IPS-20b (cell line): ENCODE measurements around the gene CREB5.
A peak's percentile ranks its signal among the peaks of the same experiment; 100 is the strongest.

Experiments
- H3K27ac ChIP-seq: one replicate; pipeline ENCODE4 v1.5.1; 2013; ENCODE audit warnings: low read length
- H3K27me3 ChIP-seq: 2 replicates; pipeline ENCODE4 v1.6.1; 2013; ENCODE audit warnings: mild to moderate bottlenecking, low read length, inconsistent platforms; ENCODE audit not compliant: insufficient read depth
- H3K36me3 ChIP-seq: 2 replicates; pipeline ENCODE4 v1.6.1; 2013; ENCODE audit warnings: low read depth, mild to moderate bottlenecking, inconsistent platforms, low read length, moderate library complexity; ENCODE audit not compliant: insufficient read depth
- H3K4me1 ChIP-seq: 2 replicates; pipeline ENCODE4 v1.6.1; 2013; ENCODE audit warnings: mild to moderate bottlenecking, control low read depth, inconsistent platforms, low read length, moderate library complexity; ENCODE audit not compliant: insufficient read depth
- H3K4me3 ChIP-seq: 2 replicates; pipeline ENCODE4 v1.5.1; 2013; ENCODE audit warnings: mild to moderate bottlenecking, low read length, inconsistent platforms
- H3K9ac ChIP-seq: 2 replicates; pipeline ENCODE4 v1.6.1; 2013; ENCODE audit warnings: low read depth, mild to moderate bottlenecking, inconsistent platforms, low read length, moderate library complexity
- H3K9me3 ChIP-seq: 2 replicates; pipeline ENCODE4 v1.6.1; 2013; ENCODE audit warnings: mild to moderate bottlenecking, low read depth, low read length, inconsistent platforms; ENCODE audit not compliant: insufficient read depth

The CREB5 gene

DNA sequence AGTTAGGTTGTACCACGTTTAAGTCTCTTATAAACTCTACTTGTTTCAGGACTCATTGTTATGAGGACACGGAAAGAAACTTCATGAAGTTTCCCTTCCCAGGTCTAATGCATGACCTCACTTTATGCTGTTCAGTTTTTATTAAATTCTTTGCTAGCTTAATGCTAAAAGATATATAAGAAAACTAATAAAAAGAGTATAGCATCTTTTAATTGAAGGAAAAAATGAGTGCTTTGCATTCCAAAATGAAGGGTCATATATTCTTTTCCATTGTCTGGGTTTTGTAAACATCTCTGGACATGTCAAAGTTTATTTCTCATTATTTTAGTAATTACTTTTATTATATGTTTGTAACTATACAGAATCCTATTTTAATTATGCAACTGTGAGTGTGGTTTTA lies 255.8 kb downstream of the CREB5 start:
- no peak overlapping the region for H3K27ac ChIP-seq
- H3K27me3 ChIP-seq, result no peaks in the 10 kb centered on the region
- peaks cover 10% of the 10 kb centered on the region; the same call in 1 of the 2 replicates for H3K4me1 ChIP-seq
- H3K4me3 ChIP-seq, result no peak overlapping the region
- no peaks in the 10 kb centered on the region for H3K9me3 ChIP-seq
- H3K9ac ChIP-seq, result no peak overlapping the region
- no peaks in the 10 kb centered on the region for H3K36me3 ChIP-seq

DNA sequence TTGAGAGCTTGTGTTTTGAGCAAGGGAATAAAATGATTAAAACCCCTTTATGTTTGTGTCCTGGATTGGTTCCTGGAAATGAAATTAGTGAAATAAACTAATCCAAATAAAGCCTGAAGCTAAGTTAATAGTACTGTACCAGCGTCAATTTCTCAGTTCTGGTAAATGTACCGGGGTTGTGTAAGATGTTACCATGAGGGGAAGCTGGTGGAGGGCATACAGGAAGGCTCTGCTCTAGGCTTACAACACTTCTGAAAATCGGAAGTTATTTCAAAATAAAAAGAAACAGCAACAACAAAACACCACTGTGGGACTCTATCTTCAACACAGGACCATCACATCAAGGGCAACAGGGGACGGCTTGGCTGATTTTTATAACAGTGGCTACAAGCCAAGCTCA lies 257.0 kb downstream of the CREB5 start:
- no peak overlapping the region for H3K9ac ChIP-seq
- no peak overlapping the region for H3K27ac ChIP-seq
- H3K36me3 ChIP-seq, result no peaks in the 10 kb centered on the region
- no peaks in the 10 kb centered on the region for H3K9me3 ChIP-seq
- H3K4me1 ChIP-seq, result peaks cover 12% of the 10 kb centered on the region; the same call in 1 of the 2 replicates
- no peaks in the 10 kb centered on the region for H3K27me3 ChIP-seq
- H3K4me3 ChIP-seq, result no peak overlapping the region

DNA sequence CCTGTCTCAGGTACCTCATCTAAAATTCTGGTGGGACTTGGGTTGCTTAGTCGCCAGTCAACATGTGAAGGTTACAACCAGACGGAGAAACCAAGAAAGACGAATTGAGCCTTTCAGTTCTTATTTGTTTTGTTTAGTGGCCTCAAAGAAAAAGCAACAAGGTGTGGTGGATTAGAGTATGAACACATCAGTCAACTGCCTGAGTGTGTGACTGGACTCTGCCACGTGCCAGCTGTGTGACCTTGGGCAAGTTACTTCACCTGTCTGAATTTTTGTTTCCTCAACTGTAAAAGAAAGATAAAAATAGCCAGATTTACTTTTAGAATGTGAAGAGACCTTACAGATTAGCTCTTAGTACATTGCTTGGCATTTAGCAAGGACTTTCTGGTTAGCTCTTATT lies 259.2 kb downstream of the CREB5 start:
- Histone ChIP-seq H3K9ac (no peak overlapping the region), H3K36me3 (no peaks in the 10 kb centered on the region), H3K9me3 (no peaks in the 10 kb centered on the region), H3K27ac (no peak overlapping the region), H3K4me3 (no peak overlapping the region), H3K27me3 (no peaks in the 10 kb centered on the region), H3K4me1 (peaks cover 29% of the 10 kb centered on the region)

DNA sequence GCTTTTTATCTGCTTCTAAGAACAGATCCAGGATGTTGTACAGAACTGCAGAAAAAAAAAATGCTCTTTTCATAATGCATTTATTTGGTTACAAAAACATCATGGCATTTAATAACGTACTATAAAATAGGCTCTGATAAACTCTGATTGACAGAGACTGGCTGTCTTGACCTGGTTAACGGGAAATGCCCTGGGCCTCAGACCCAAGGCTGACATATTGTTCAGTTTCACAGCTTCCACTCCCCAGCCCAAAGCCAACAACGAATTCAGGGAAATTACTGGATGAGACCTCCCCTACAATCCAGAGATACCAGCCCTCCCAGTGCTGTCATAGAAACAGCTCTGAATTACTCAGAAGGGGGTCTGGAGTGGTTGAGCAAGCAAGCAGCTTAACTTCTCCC lies 260.1 kb downstream of the CREB5 start:
- Histone ChIP-seq H3K9ac (peak overlapping the region; percentile 31; the same call in 1 of the 2 replicates), H3K27me3 (no peaks in the 10 kb centered on the region), H3K4me3 (no peak overlapping the region), H3K27ac (no peak overlapping the region), H3K9me3 (no peaks in the 10 kb centered on the region), H3K4me1 (peaks cover 29% of the 10 kb centered on the region), H3K36me3 (no peaks in the 10 kb centered on the region)

DNA sequence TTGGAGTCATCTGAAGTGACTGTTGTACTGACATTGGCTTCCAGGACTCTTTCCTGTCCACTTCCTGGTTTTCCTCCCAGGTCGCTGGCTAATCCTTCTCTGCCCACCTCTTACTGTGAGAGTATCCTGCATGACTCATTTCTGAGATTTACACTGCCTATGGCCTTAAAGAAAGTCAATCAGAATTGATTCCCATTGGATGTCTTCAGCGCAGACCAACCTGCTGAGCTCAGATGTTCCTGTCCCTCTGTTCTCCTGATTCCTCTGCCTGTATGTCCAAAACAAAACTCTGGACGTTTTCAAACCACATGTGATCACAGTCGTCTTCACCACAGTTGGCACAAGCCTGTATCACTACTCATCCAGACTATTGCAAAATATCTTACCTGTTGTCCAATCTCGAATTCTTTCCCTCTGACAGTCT lies 262.1 kb downstream of the CREB5 start:
- H3K9ac ChIP-seq, result no peak overlapping the region
- no peaks in the 10 kb centered on the region for H3K36me3 ChIP-seq
- H3K27ac ChIP-seq, result no peak overlapping the region
- no peaks in the 10 kb centered on the region for H3K9me3 ChIP-seq
- H3K4me1 ChIP-seq, result peaks cover 29% of the 10 kb centered on the region
- no peaks in the 10 kb centered on the region for H3K27me3 ChIP-seq
- no peak overlapping the region for H3K4me3 ChIP-seq

DNA sequence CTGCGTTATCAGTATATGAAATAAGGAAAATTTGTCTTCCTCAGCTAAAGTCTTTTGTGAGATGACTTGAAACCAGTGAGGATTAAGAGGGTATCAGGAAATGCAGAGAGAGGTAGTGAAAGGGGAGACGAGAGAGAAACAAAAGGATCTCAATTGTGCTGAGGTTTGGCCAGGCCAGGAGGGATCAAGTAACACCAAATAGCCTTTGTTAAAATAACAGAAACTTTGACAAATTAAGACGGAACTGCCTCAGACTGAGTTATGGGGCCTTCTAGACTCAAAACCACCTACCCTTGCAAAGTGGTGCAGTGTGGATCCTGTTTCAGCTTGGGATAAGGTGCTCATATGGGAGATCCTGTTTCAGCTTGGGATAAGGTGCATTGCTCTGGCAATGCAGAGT lies 263.1 kb downstream of the CREB5 start:
- Histone ChIP-seq H3K36me3 (no peaks in the 10 kb centered on the region), H3K27me3 (no peaks in the 10 kb centered on the region), H3K9ac (no peak overlapping the region; the same call in 1 of the 2 replicates), H3K4me1 (peaks cover 29% of the 10 kb centered on the region), H3K4me3 (peak overlapping the region; percentile 26; the same call in 1 of the 2 replicates), H3K9me3 (no peaks in the 10 kb centered on the region), H3K27ac (no peak overlapping the region)

DNA sequence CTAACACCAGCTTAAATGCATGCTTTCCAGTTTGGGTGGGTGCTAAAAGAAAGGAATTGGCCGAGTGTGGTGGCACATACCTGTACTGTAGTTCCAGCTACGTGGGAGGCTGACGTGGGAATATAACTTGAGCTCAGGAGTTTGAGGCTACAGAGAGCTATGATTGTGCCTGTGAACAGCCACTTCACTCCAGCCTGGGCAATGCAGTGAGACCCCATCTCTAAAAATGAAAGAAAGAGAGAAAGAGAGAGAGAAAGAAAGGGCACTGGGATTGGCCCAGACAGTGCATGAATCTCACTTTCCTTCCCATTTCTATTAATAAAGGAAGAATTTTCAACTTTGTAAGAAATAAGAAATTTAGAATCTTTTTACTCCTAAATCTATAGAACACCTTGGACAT lies 265.4 kb downstream of the CREB5 start:
- no peak overlapping the region for H3K9ac ChIP-seq
- no peaks in the 10 kb centered on the region for H3K9me3 ChIP-seq
- H3K27ac ChIP-seq, result no peak overlapping the region
- H3K4me1 ChIP-seq, result peaks cover 22% of the 10 kb centered on the region
- H3K27me3 ChIP-seq, result no peaks in the 10 kb centered on the region
- H3K4me3 ChIP-seq, result no peak overlapping the region
- H3K36me3 ChIP-seq, result no peaks in the 10 kb centered on the region

DNA sequence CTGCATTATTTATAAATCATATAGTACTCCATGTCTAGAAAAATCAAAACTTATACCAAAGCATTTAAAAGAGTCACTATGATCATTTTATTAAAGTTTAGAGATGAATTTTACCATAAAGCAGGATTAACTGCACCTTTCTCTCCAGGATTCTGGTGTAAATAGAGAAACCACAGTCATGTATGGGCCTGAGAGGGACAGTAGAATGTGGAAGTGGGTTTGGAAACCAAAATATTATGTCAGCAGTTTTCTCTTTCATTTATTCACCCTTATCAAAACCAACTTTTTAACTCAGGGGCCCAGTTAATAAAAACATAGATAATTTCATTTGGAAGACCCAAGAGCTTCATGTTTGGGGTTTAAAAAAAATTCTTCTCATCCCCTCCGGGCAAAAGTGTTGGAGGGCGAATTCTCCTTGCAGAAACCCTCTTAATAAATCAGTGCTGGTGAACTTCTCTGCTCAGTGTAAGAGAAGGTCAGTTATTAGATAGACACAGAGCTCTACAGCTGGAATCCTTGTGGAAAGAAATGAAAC lies 266.2 kb downstream of the CREB5 start:
- Histone ChIP-seq H3K27ac (no peak overlapping the region), H3K4me3 (no peak overlapping the region), H3K4me1 (peaks cover 19% of the 10 kb centered on the region), H3K36me3 (no peaks in the 10 kb centered on the region), H3K9ac (no peak overlapping the region), H3K27me3 (no peaks in the 10 kb centered on the region), H3K9me3 (no peaks in the 10 kb centered on the region)

DNA sequence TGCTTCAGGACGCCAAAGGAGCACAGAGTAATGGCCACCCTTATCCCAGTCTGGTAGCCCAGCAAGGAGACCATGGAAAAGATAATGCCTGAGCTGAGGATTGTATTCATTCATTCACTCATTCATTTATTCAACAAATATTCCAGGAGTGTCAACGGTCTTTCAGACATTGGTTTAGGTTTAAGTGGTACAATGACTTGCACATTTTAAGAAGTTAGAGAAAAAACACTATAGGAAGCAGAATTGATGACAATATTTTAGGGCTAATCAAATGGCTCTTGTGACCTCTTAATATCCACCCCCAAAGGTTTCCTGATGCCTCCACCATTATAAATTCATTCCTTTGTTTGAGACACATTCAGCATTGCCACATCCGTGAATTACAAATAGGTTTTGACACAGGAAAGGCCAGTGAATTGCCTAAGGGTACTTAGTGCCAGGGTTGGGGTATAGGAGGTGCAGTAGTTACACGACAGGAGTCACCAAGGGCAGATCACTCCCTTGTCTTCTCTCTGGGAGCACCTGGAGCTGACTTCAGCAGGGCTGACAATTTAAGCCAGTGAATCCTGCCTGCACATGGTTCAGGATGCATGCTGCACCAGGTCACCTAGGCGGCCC lies 269.5 kb downstream of the CREB5 start:
- Histone ChIP-seq H3K4me3 (no peak overlapping the region), H3K9ac (no peak overlapping the region), H3K36me3 (no peaks in the 10 kb centered on the region), H3K9me3 (no peaks in the 10 kb centered on the region), H3K27me3 (no peaks in the 10 kb centered on the region), H3K4me1 (peaks cover 6% of the 10 kb centered on the region; the same call in 1 of the 2 replicates), H3K27ac (no peak overlapping the region)

DNA sequence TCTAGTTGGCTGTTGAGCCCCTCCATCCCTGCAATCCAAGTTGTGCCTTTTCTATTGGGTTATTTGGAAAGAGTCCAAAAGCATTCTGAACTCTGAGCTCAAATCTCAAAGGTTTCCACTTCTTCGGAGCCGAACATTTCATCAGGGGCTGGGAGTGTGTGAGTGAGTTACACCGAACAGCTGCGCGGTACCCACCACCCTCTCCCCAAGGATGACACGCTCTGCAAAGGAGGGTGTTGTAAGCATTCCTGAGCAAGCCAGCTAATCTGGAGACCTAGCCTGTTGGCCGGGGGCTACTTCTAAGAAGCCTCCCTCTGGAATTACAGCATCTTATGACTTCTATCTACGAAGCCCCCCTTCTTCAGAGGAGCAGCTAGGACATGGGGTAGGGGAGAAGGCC lies 270.5 kb downstream of the CREB5 start:
- H3K27ac ChIP-seq, result no peak overlapping the region
- H3K27me3 ChIP-seq, result no peaks in the 10 kb centered on the region
- H3K4me3 ChIP-seq, result no peak overlapping the region
- H3K9me3 ChIP-seq, result no peaks in the 10 kb centered on the region
- H3K4me1 ChIP-seq, result peaks cover 10% of the 10 kb centered on the region; the same call in 1 of the 2 replicates
- no peaks in the 10 kb centered on the region for H3K36me3 ChIP-seq
- no peak overlapping the region for H3K9ac ChIP-seq

DNA sequence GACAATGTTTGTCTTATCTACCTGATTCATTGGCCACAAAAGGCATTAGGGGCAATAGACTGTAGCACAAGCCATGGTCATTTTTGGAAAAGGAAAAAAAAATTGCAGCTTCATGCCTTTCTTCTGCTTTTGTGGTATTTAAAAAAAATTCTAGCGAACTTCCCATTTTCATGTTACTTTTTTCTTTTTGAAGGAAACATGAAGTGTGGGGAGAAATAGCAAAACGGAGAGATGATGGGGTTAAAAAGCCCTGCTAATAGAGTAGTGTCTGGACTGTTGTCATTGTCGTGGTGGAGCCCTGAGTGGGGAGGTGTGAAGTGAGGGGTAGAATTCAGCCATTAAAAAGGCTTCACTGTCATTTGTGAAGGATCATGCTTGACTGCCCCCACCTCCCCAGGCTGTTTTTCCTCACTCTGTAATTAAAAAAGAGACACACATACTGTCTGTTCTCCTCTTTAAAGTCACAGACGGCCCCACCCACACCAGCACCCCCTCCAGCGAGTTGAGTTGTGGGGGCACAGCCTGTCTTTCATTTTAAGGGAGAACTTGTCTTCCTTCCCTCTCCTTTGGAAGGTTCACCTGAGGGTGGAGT lies 272.4 kb downstream of the CREB5 start:
- H3K36me3 ChIP-seq, result no peaks in the 10 kb centered on the region
- H3K4me3 ChIP-seq, result no peak overlapping the region
- no peaks in the 10 kb centered on the region for H3K9me3 ChIP-seq
- no peak overlapping the region for H3K27ac ChIP-seq
- no peaks in the 10 kb centered on the region for H3K27me3 ChIP-seq
- H3K9ac ChIP-seq, result peak overlapping the region; percentile 89; the same call in 1 of the 2 replicates
- peaks cover 10% of the 10 kb centered on the region for H3K4me1 ChIP-seq

DNA sequence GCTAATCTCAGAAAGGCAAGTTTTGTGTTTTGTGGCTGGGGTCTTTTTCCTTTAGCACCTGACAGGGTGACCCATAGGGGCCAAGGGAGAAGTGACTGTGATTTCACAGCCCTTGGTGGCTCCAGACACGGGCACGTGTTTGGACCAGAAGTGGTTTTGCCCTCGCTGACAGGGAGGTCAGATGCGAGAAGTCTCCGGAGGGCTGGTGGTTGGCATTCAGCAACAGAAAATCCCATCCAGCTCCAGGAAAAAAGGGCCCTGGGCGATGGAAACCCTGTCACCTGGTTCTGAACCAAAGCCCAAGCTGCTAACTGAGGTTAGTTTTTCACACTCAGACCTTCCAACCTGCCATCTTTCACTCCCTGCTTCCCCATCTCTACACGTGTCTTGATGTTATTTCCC lies 272.9 kb downstream of the CREB5 start:
- Histone ChIP-seq H3K4me3 (peak overlapping the region; percentile 70; the same call in 1 of the 2 replicates), H3K27me3 (no peaks in the 10 kb centered on the region), H3K27ac (no peak overlapping the region), H3K9me3 (no peaks in the 10 kb centered on the region), H3K36me3 (no peaks in the 10 kb centered on the region), H3K9ac (peak overlapping the region; percentile 89; the same call in 1 of the 2 replicates), H3K4me1 (peaks cover 10% of the 10 kb centered on the region)
